ENCODE results near the gene EHD4.

Gene EHD4

DNA sequence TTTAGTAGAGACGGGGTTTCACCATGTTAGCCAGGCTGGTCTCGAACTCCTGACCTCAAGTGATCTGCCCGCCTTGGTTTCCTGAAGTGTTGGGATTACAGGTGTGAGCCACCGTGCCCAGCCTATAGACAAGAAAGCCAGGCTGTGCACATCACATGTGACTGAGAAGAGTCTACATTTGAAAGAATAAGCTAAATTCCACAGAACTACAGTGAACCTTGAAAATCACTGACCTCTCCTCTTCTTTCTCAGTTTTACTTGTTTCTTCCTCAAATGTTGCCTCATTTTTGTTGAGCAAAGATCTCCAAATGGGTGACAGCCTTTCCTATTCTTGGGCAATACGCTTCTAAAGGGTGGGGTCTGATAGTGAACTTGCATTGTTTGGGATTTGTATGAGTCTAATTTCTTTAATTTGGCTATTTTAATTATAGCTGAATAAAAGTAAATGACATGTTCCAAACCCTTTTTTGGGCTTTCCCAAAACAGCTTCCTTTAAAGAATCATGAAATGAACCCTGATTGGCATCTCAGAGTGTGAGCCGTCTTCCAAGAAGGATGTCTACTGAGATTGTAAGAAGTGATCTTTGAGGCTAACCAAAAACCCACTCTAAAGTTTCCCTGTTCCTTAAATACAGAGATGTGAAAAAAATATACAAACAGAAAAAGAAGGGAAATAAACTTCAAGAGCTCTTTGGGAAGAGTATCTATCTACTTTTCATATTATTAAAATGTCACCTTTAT, 56.9 kb downstream of the EHD4 start:
- no peak overlapping the region for H3K27ac ChIP-seq
- TF ChIP-seq ZFX (IDR thresholded peaks at IDR 0.05): no peak
- TF ChIP-seq, protein P1, sequence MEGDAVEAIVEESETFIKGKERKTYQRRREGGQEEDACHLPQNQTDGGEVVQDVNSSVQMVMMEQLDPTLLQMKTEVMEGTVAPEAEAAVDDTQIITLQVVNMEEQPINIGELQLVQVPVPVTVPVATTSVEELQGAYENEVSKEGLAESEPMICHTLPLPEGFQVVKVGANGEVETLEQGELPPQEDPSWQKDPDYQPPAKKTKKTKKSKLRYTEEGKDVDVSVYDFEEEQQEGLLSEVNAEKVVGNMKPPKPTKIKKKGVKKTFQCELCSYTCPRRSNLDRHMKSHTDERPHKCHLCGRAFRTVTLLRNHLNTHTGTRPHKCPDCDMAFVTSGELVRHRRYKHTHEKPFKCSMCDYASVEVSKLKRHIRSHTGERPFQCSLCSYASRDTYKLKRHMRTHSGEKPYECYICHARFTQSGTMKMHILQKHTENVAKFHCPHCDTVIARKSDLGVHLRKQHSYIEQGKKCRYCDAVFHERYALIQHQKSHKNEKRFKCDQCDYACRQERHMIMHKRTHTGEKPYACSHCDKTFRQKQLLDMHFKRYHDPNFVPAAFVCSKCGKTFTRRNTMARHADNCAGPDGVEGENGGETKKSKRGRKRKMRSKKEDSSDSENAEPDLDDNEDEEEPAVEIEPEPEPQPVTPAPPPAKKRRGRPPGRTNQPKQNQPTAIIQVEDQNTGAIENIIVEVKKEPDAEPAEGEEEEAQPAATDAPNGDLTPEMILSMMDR (conservative IDR thresholded peaks at IDR 0.05): no peak

DNA sequence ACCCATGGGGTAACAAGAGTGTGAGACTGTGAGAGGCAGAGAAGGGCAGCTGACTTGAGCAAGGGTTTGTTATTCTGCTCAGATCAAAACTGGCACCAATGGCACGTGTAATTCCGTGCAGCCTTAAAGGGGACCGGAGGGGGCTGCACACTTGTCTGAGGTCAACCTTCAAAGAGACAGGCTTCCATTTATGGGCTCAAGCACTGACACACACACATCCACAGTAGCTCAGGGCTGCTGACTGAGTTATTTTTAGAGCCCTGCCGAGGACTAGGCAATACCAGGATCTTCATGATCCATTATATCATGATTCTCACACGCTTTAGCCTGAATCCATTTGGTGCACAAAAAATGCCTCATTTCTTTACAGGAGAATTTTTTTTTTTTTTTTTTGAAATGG, 57.9 kb downstream of the EHD4 start:
- H3K27ac ChIP-seq: no peak overlapping the region

DNA sequence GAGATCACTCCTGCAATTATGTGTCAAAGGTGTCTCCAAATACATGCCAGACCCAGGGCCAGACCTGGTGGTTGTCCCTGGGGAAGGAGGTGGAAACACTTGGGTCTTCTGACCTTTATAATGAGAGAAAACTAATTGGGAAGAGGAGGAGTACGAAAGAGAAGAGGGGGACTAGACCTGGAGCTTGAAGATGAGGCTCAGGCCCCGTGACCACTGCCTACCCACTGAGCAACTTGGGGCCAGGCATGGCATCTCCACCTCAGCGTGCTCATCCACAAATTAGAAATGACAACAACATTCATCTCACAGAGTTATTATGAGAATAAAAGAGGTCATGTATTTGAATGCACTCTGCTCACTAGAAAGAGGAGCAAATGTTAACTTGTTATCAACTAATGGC, 59.1 kb downstream of the EHD4 start:
- TF ChIP-seq ZFX (IDR thresholded peaks at IDR 0.05): no peak
- TF ChIP-seq, protein P1 (conservative IDR thresholded peaks at IDR 0.05): no peak
- H3K27ac ChIP-seq: no peak overlapping the region

More for the DNA sequence above, 57.9 kb downstream of the EHD4 start:
- TF ChIP-seq ZFX (IDR thresholded peaks at IDR 0.05): no peak
- TF ChIP-seq, protein P1 (conservative IDR thresholded peaks at IDR 0.05): no peak

- no peak overlapping the region for H3K27ac ChIP-seq
- TF ChIP-seq ZFX (IDR thresholded peaks at IDR 0.05): no peak
- TF ChIP-seq, protein P1 (conservative IDR thresholded peaks at IDR 0.05): no peak
Measured at GRCh38 chr15:41911691-41912345, 60.5 kb downstream of the EHD4 start.

GRCh38 chr15:41908736-41909461, 63.5 kb downstream of the EHD4 start:
- TF ChIP-seq, protein P1 (conservative IDR thresholded peaks at IDR 0.05): no peak
- TF ChIP-seq ZFX (IDR thresholded peaks at IDR 0.05): no peak

DNA sequence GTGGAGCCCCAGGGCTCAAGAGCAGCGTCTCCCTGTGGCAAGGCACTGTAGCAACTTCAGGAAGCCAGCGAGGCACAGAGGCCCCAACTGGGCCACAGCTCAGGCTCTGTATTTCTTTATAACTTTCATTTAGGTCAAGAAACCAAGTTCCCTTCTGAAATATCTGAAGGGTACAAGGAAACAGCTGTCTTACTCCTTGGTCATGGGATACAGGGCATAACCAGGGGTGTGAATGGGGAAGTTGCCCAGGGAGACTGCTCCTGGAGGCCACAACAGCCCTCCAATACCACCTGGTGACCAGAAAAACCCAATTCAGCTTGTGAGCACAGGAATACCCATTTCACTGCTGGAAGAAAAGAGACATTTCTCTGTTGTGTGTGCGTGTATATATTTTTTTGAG, 65.2 kb downstream of the EHD4 start:
- H3K27ac ChIP-seq: no peak overlapping the region
- TF ChIP-seq, protein P1 (conservative IDR thresholded peaks at IDR 0.05): no peak
- TF ChIP-seq ZFX (IDR thresholded peaks at IDR 0.05): no peak

More at GRCh38 chr15:41908736-41909461, 63.5 kb downstream of the EHD4 start:
- H3K27ac ChIP-seq: no peak overlapping the region

DNA sequence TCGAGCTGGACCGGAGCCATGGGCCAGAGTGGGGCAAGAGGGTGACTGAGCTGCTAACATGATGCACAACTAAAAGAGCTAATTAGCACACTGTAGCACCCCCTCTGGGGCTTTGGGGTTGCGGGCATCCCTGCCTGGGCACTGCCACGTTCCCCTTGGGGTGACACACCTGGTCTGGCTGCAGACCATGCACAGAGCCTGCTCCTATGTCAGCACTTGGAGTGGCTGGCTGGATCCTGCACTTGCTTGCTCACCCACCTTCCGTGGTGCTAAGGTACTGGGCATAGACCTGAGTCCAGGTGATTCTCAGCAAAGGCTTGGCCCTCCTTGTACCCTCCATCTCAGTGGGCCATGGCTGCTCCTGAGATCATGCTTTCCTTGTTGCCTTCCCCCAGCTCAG, 65.7 kb downstream of the EHD4 start:
- TF ChIP-seq, protein P1 (conservative IDR thresholded peaks at IDR 0.05): no peak
- no peak for TF ChIP-seq ZFX (IDR thresholded peaks at IDR 0.05)
- H3K27ac ChIP-seq: no peak overlapping the region
